Thoracic aorta (tissue), 2 donors: Measurements from ENCODE around the gene TEKT3. TPM values are rescaled to one million over a fixed set of nuclear protein-coding genes. Genes with fewer than 3 reads are reported as not detected.

Experiments
- ATAC-seq: fragments of 150-250 bp; one replicate; pipeline ENCODE4 v1.8.0; 2017; ENCODE audit warnings: low read depth; ENCODE audit not compliant: insufficient number of reproducible peaks, low FRiP score
- DNase-seq: peaks from one replicate; pipeline ENCODE4 v3.0.0-alpha.2; 2020; ENCODE audit warnings: low spot score
- H3K27ac ChIP-seq, 2 donors: fragments of 200-600 bp; sonication (generic); 1 replicate in 1 of 2; 2 replicates in 1 of 2; pipeline ENCODE4 v1.5.1; 2016; ENCODE audit warnings: mild to moderate bottlenecking in 2 of 2, moderate library complexity in 2 of 2
- H3K27me3 ChIP-seq: fragments of 200-600 bp; sonication (generic); replicated peaks from 2 replicates; pipeline ENCODE4 v1.6.0; 2016; ENCODE audit warnings: mild to moderate bottlenecking; ENCODE audit not compliant: insufficient read depth
- H3K36me3 ChIP-seq: fragments of 200-600 bp; sonication (generic); one replicate; pipeline ENCODE4 v1.5.1; 2016
- H3K4me1 ChIP-seq, 2 donors: fragments of 200-600 bp; sonication (generic); 1 replicate in 1 of 2; 2 replicates in 1 of 2; pipeline versions ENCODE4 v1.5.1 to v1.6.0; 2016; ENCODE audit warnings: low read depth in 2 of 2, mild to moderate bottlenecking in 1 of 2; ENCODE audit not compliant: control insufficient read depth in 1 of 2
- H3K4me3 ChIP-seq: fragments of 200-600 bp; sonication (generic); 2 replicates; pipeline ENCODE4 v1.5.1; 2016; ENCODE audit warnings: mild to moderate bottlenecking
- H3K9me3 ChIP-seq: fragments of 200-600 bp; sonication (generic); 2 replicates; pipeline ENCODE4 v1.5.1; 2016
- CTCF ChIP-seq: fragments of 200-600 bp; sonication (generic); IDR thresholded peaks from one replicate; pipeline ENCODE4 v1.5.1; 2019; ENCODE audit warnings: antibody characterized with exemption
- total RNA-seq, 2 donors: library from RNA; depleted of rRNA; stranded (reverse); fragments of >200 nt; gene quantifications; one replicate each; pipeline versions ENCODE4 v1.1.0 to v1.2.3, GENCODE V29; 2016

The TEKT3 gene
- total RNA-seq, 2 donors from 2014 or later, result not detected

GRCh38 chr17:15293558-15293957 is 47.8 kb downstream of the TEKT3 start:
- ATAC-seq (no peak), DNase-seq (no peak)
- no peaks in the 10 kb centered on the region for H3K9me3 ChIP-seq
- no peaks in the 10 kb centered on the region for H3K27me3 ChIP-seq
- no peaks in the 10 kb centered on the region for H3K4me1 ChIP-seq
- no peaks in the 10 kb centered on the region for H3K36me3 ChIP-seq
- TF ChIP-seq CTCF, result no peak
- H3K4me3 ChIP-seq, result no peak overlapping the region
- H3K27ac ChIP-seq, result no peak overlapping the region

DNA sequence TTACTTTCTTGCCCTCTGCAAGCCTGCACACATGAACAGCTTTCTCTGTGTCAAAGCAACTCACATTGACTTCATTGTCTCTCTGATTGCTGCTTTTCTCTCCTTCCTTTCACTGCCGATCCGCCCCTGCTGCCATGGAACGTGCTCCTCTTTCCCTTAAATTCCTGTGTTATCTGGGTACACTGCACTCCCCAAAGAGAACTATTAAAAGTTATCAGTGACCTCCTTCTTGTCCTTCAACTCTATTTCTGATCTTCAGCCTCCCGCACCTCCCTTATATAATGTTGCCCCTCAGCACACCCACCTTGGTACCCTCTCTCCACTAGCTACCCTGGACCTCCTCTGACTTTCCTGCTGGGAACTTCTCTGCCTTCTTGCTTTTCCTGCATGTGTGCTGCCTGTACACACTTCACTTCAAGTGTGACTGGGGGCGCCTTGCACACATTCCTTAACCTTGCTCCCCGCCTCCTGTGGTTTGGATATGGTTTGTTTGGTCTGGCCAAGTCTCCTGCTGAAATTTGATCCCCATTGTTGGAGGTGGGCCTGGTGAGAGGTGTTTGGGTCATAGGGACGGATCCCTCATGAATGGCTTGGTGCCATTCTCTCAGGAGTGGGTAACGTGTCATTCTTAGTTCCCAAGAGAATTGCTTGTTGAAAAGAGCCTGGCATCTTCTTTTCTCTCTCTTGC is 49.6 kb downstream of the TEKT3 start:
- no peaks in the 10 kb centered on the region for H3K4me1 ChIP-seq
- ATAC-seq (no peak), DNase-seq (no peak)
- H3K4me3 ChIP-seq, result no peak overlapping the region
- H3K27me3 ChIP-seq, result no peaks in the 10 kb centered on the region
- no peaks in the 10 kb centered on the region for H3K9me3 ChIP-seq
- no peak for TF ChIP-seq CTCF
- H3K27ac ChIP-seq, result no peak overlapping the region
- H3K36me3 ChIP-seq, result no peaks in the 10 kb centered on the region

DNA sequence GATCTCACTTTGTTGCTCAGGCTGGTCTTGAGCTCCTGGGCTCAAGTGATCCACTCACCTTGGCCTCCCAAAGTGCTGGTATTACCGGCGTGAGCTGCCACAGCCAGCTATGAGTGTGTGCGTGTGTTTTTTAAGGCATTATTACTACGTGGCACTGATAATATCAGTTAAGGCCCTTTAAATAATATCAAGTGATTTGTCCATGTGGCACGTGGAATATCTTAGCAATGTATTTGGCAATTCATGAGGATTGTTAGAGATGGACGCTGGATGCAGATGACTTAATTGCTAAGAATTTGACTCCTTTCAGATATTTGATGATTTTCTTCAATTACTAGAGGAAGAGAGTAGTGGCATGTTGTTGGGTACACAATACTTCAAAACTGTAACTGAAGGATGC is 50.8 kb downstream of the TEKT3 start:
- Histone ChIP-seq H3K4me1 (no peaks in the 10 kb centered on the region), H3K9me3 (no peaks in the 10 kb centered on the region), H3K36me3 (no peaks in the 10 kb centered on the region), H3K27me3 (no peaks in the 10 kb centered on the region), H3K27ac (no peak overlapping the region), H3K4me3 (no peak overlapping the region)
- no peak for DNase-seq
- no peak for ATAC-seq
- no peak for TF ChIP-seq CTCF

GRCh38 chr17:15289285-15290183 is 51.9 kb downstream of the TEKT3 start:
- DNase-seq (no peak), ATAC-seq (no peak)
- Histone ChIP-seq H3K9me3 (no peaks in the 10 kb centered on the region), H3K4me1 (no peaks in the 10 kb centered on the region), H3K36me3 (no peaks in the 10 kb centered on the region), H3K4me3 (no peak overlapping the region), H3K27ac (no peak overlapping the region), H3K27me3 (no peaks in the 10 kb centered on the region)
- TF ChIP-seq CTCF, result no peak

- H3K9me3 ChIP-seq, result no peaks in the 10 kb centered on the region
- no peak for TF ChIP-seq CTCF
- DNase-seq (no peak), ATAC-seq (no peak)
- H3K36me3 ChIP-seq, result no peaks in the 10 kb centered on the region
- H3K27me3 ChIP-seq, result no peaks in the 10 kb centered on the region
- no peaks in the 10 kb centered on the region for H3K4me1 ChIP-seq
- H3K4me3 ChIP-seq, result no peak overlapping the region
- H3K27ac ChIP-seq, result no peak overlapping the region
Measured at GRCh38 chr17:15288859-15289258, 52.5 kb downstream of the TEKT3 start.
